GM12878 (cell line): ENCODE measurements around the gene NKAIN1. TPM values are rescaled to one million over a fixed set of nuclear protein-coding genes. Genes with fewer than 3 reads are reported as not detected.

Source experiments
- ATAC-seq: fragments of 200-7000 bp; cut with Tn5 transposase; 3 replicates; pipeline ENCODE4 v1.9.1; 2020; ENCODE audit warnings: mild to moderate bottlenecking, moderate library complexity
- BruUV-seq: library from RNA; stranded (reverse); fragments of 400-500 nt; replicated peaks from 2 replicates; lab custom pipeline; 2021; lab: Mats Ljungman, UMichigan
- CTCF ChIA-PET: fragments of 300-600 bp; sonication (Branson Sonifier 250); formaldehyde crosslinking; extraction: SDS; loops from one replicate; lab custom pipeline; 2021; ENCODE audit warnings: inconsistent platforms; lab: Yijun Ruan, JAX
- POLR2A ChIA-PET: fragments of 350-600 bp; formaldehyde crosslinking; extraction: SDS; loops from one replicate; lab custom pipeline; 2021; ENCODE audit warnings: inconsistent platforms; lab: Charles Lee
- RAD21 ChIA-PET: fragments of 300-600 bp; sonication (Branson Sonifier 250); formaldehyde crosslinking; loops from one replicate; lab custom pipeline; 2023; ENCODE audit warnings: antibody characterized with exemption; ENCODE audit not compliant: unreplicated experiment; lab: Charles Lee
- SMC1A ChIA-PET: fragments of 300-600 bp; sonication (Branson Sonifier 250); formaldehyde crosslinking; loops from one replicate; lab custom pipeline; 2023; ENCODE audit not compliant: unreplicated experiment, uncharacterized antibody; lab: Charles Lee
- DNase-seq: peaks from one replicate; pipeline ENCODE4 v3.0.0-alpha.2; 2011; ENCODE audit warnings: low read depth, low spot score
- FAIRE-seq: peaks from 3 replicates; lab custom pipeline; 2011; peaks lifted over from hg19 to GRCh38; lab: Jason Lieb, UNC
- H2AFZ ChIP-seq: 2 replicates; pipeline ENCODE4 v1.6.0; 2011; ENCODE audit warnings: low read depth, low read length, control low read depth; ENCODE audit not compliant: control insufficient read depth
- H3K27ac ChIP-seq: 2 replicates; pipeline ENCODE4 v1.5.1; 2011; ENCODE audit warnings: control low read depth; ENCODE audit not compliant: control insufficient read depth, insufficient read depth
- H3K27me3 ChIP-seq, 2 experiments: replicated peaks in 1 of 2; 2 replicates each; pipeline versions ENCODE4 v1.6.0 to v1.6.1; 2011; ENCODE audit warnings: low read length in 1 of 2; ENCODE audit not compliant: control insufficient read depth in 2 of 2, insufficient read depth in 2 of 2
- H3K36me3 ChIP-seq, 2 experiments: 2 replicates each; pipeline ENCODE4 v1.5.1; 2011; ENCODE audit warnings: low read length in 1 of 2; ENCODE audit not compliant: control insufficient read depth in 2 of 2, insufficient read depth in 2 of 2
- H3K4me1 ChIP-seq: 2 replicates; pipeline ENCODE4 v1.6.1; 2011; ENCODE audit warnings: mild to moderate bottlenecking, low read length, moderate library complexity, mixed read lengths; ENCODE audit not compliant: control insufficient read depth, insufficient read depth
- H3K4me2 ChIP-seq: 2 replicates; pipeline ENCODE4 v1.6.0; 2011; ENCODE audit warnings: control low read depth; ENCODE audit not compliant: control insufficient read depth, insufficient read depth
- H3K4me3 ChIP-seq: fragments of 200-600 bp; sonication (generic); 2 replicates; pipeline ENCODE4 v1.5.1; 2016
- H3K79me2 ChIP-seq: 2 replicates; pipeline ENCODE4 v1.6.0; 2011; ENCODE audit warnings: low read length; ENCODE audit not compliant: control insufficient read depth, insufficient read depth
- H3K9ac ChIP-seq: 2 replicates; pipeline ENCODE4 v1.8.0; 2011; ENCODE audit warnings: low read length, control low read depth, mixed read lengths; ENCODE audit not compliant: control insufficient read depth, insufficient read depth
- H3K9me3 ChIP-seq: replicated peaks from 3 replicates; pipeline ENCODE4 v1.5.1; 2011; ENCODE audit warnings: mild to moderate bottlenecking, low read length; ENCODE audit not compliant: control insufficient read depth, insufficient read depth
- H4K20me1 ChIP-seq: 2 replicates; pipeline ENCODE4 v1.6.0; 2011; ENCODE audit not compliant: control insufficient read depth, insufficient read depth
- ATF2 ChIP-seq: IDR thresholded peaks from 2 replicates; pipeline ENCODE4 v1.6.1; 2012; ENCODE audit warnings: low read length, inconsistent platforms
- BMI1 ChIP-seq: fragments of 450-650 bp; IDR thresholded peaks from 2 replicates; pipeline ENCODE4 v1.6.1; 2016; ENCODE audit warnings: mild to moderate bottlenecking, moderate library complexity, borderline replicate concordance
- CHD2 ChIP-seq: IDR thresholded peaks from 2 replicates; pipeline ENCODE4 v1.6.1; 2011; ENCODE audit warnings: low read depth, low read length, improper control_type of control experiment, borderline replicate concordance
- KAT2A ChIP-seq: conservative IDR thresholded peaks from 2 replicates; pipeline ENCODE4 v1.6.1; 2011; ENCODE audit warnings: low read depth, low read length; ENCODE audit not compliant: control insufficient read depth
- NBN ChIP-seq: fragments of 450-650 bp; IDR thresholded peaks from 2 replicates; pipeline ENCODE4 v1.6.1; 2016
- NFXL1 ChIP-seq: fragments of 450-650 bp; IDR thresholded peaks from 2 replicates; pipeline ENCODE4 v1.6.1; 2017; ENCODE audit warnings: antibody characterized with exemption, mild to moderate bottlenecking, borderline replicate concordance
- NFYB ChIP-seq: IDR thresholded peaks from 2 replicates; pipeline ENCODE4 v1.6.1; 2011; ENCODE audit warnings: low read depth, mild to moderate bottlenecking, low read length, improper control_type of control experiment, moderate library complexity; ENCODE audit not compliant: insufficient read depth
- PML ChIP-seq: IDR thresholded peaks from 2 replicates; pipeline ENCODE4 v1.6.1; 2012; ENCODE audit warnings: low read length, inconsistent platforms
- WGBS: methylation state at CpG from one replicate; pipeline ENCODE4 v1.1.6; 2016; ENCODE audit warnings: low lambda C conversion rate; ENCODE audit not compliant: insufficient replicate concordance, insufficient coverage; ENCODE audit errors: missing lambda C conversion rate; 5-methylcytosine and 5-hydroxymethylcytosine counted together
- in situ Hi-C: fragments of 300-500 bp; cut with MboI; formaldehyde crosslinking; loops from 9 replicates; pipeline ENCODE4 v1.14.3; 2018; ENCODE audit warnings: mixed read lengths
- intact Hi-C: fragments of 100-400 bp; cut with micrococcal nuclease; formaldehyde crosslinking; loops from one replicate; pipeline ENCODE4 v1.14.2; 2022; ENCODE audit not compliant: unreplicated experiment
- polyA plus RNA-seq, 11 experiments: library from polyadenylated mRNA; depleted of rRNA in 4 of 11; unstranded in 6 of 11; stranded (reverse) in 5 of 11; fragments of >200 nt; fragmentation: Nextera tagmentation in 4 of 11; fragmentation: Illumina TruSeq in 1 of 11; extraction: Ambion mirVana in 4 of 11; extraction: Trizol in 1 of 11; gene quantifications; 1 replicate in 1 of 11; 2 replicates in 10 of 11; pipeline versions ENCODE4 v1.2.1 to v1.2.3, GENCODE V29; 2011 to 2016; ENCODE audit warnings: inconsistent platforms in 2 of 11, missing spikeins in 2 of 11, low read depth in 1 of 11
- total RNA-seq, 4 experiments: library from RNA; depleted of rRNA in 3 of 4; stranded (reverse); fragments of >200 nt in 3 of 4; fragmentation: Illumina TruSeq in 1 of 4; extraction: Trizol in 1 of 4; gene quantifications; 2 replicates each; pipeline versions ENCODE4 v1.2.1 to v1.2.3, GENCODE V29; 2013 to 2021
- TF ChIP-seq, protein P1 (sequence below): IDR thresholded peaks from 2 replicates; pipeline ENCODE4 v1.6.1; 2011; ENCODE audit warnings: borderline replicate concordance, low read depth, mild to moderate bottlenecking, moderate library complexity, mixed read lengths, low read length; ENCODE audit not compliant: insufficient read depth; ENCODE audit errors: extremely low read length
- TF ChIP-seq, protein P2 (sequence below): IDR thresholded peaks from 2 replicates; pipeline ENCODE4 v1.6.1; 2011; ENCODE audit warnings: mild to moderate bottlenecking, low read depth, low read length, moderate library complexity; ENCODE audit not compliant: insufficient replicate concordance
- TF ChIP-seq, protein P3 (sequence below): fragments of 450-650 bp; IDR thresholded peaks from 2 replicates; pipeline ENCODE4 v1.6.1; 2016; ENCODE audit warnings: mild to moderate bottlenecking

Gene NKAIN1
- total and polyA plus RNA-seq, 10 of the 15 experiments (the other 5 are each of a cell fraction or from before 2014, with no cell fraction given): not detected

- ChIA-PET SMC1A (interaction anchor here (0.6 to 1.3 kb wide), 2 partner anchors 9 to 18 kb away, joined by 3 to 4 read pairs; no protein-coding TSS in a partner anchor), CTCF (interaction anchor here (0.6 to 1.6 kb wide), 5 partner anchors 10 to 397 kb away, joined by 3 to 5 read pairs (median 4); no protein-coding TSS in a partner anchor), POLR2A (interaction anchor here (0.9 kb wide), 1 partner anchor 124 kb away, joined by 5 read pairs; no protein-coding TSS in a partner anchor), RAD21 (no interaction called here)
- TF ChIP-seq ATF2 (no peak), PML (no peak), NBN (no peak), CHD2 (no peak), KAT2A (no peak), NFYB (peak; percentile 49; the same call in 1 of the 2 replicates), BMI1 (no peak), NFXL1 (no peak)
- TF ChIP-seq, protein P1, sequence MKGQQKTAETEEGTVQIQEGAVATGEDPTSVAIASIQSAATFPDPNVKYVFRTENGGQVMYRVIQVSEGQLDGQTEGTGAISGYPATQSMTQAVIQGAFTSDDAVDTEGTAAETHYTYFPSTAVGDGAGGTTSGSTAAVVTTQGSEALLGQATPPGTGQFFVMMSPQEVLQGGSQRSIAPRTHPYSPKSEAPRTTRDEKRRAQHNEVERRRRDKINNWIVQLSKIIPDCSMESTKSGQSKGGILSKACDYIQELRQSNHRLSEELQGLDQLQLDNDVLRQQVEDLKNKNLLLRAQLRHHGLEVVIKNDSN: peak; percentile 26
- TF ChIP-seq, protein P2, sequence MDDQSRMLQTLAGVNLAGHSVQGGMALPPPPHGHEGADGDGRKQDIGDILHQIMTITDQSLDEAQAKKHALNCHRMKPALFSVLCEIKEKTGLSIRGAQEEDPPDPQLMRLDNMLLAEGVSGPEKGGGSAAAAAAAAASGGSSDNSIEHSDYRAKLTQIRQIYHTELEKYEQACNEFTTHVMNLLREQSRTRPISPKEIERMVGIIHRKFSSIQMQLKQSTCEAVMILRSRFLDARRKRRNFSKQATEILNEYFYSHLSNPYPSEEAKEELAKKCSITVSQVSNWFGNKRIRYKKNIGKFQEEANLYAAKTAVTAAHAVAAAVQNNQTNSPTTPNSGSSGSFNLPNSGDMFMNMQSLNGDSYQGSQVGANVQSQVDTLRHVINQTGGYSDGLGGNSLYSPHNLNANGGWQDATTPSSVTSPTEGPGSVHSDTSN: peak; percentile 38
- TF ChIP-seq, protein P3, sequence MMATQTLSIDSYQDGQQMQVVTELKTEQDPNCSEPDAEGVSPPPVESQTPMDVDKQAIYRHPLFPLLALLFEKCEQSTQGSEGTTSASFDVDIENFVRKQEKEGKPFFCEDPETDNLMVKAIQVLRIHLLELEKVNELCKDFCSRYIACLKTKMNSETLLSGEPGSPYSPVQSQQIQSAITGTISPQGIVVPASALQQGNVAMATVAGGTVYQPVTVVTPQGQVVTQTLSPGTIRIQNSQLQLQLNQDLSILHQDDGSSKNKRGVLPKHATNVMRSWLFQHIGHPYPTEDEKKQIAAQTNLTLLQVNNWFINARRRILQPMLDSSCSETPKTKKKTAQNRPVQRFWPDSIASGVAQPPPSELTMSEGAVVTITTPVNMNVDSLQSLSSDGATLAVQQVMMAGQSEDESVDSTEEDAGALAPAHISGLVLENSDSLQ: peak; percentile 75
- no peak overlapping the region for H3K9ac ChIP-seq
- no peak for FAIRE-seq
- intact Hi-C loops (no loop called here), in situ Hi-C loops (no loop called here)
- no peak overlapping the region for H3K4me3 ChIP-seq
- no peaks in the 10 kb centered on the region for H3K79me2 ChIP-seq
- ATAC-seq: no peak
- no peaks in the 10 kb centered on the region for H4K20me1 ChIP-seq
- no peak overlapping the region for H3K27ac ChIP-seq
- no peak overlapping the region for H3K4me2 ChIP-seq
- no TSS peak for BruUV-seq
- 0 out of 2 replicates have a peak, but pooled peaks cover 3% of the 10 kb centered on the region for H3K4me1 ChIP-seq
- no peaks in the 10 kb centered on the region for H3K9me3 ChIP-seq
- 54% methylated on average over 8 of the region's 8 CpGs for WGBS
- no peak overlapping the region; the same call in 1 of the 2 replicates for H2AFZ ChIP-seq
- H3K27me3 ChIP-seq: no peaks in the 10 kb centered on the region
- no peak for DNase-seq
- H3K36me3 ChIP-seq: no peaks in the 10 kb centered on the region
Observed at GRCh38 chr1:31152181-31152795, 87.4 kb downstream of the NKAIN1 start.
